Keratinocyte (primary cell): ENCODE results near the gene FAM120B. TPM values are rescaled to one million over a fixed set of nuclear protein-coding genes. Genes with fewer than 3 reads are reported as not detected.

Source experiments
- DNase-seq: peaks from one replicate; pipeline ENCODE4 v3.0.0-alpha.2; 2011; ENCODE audit warnings: low read depth, missing footprints, low spot score
- FAIRE-seq: peaks from 2 replicates; lab custom pipeline; 2011; peaks lifted over from hg19 to GRCh38; lab: Jason Lieb, UNC
- H2AFZ ChIP-seq: 2 replicates; pipeline ENCODE4 v1.6.0; 2012; ENCODE audit warnings: low read length, control low read depth, inconsistent platforms; ENCODE audit not compliant: control insufficient read depth
- H3K27ac ChIP-seq: 2 replicates; pipeline ENCODE4 v1.5.1; 2011; ENCODE audit warnings: low read length; ENCODE audit not compliant: control insufficient read depth, insufficient read depth
- H3K27me3 ChIP-seq: 3 replicates; pipeline ENCODE4 v1.6.0; 2011; ENCODE audit warnings: low read length; ENCODE audit not compliant: control insufficient read depth, insufficient read depth; ENCODE audit errors: extremely low read depth
- H3K36me3 ChIP-seq, 2 experiments: 2 replicates in 1 of 2; 3 replicates in 1 of 2; pipeline ENCODE4 v1.5.1; 2011; ENCODE audit warnings: low read length in 2 of 2, mild to moderate bottlenecking in 1 of 2; ENCODE audit not compliant: control insufficient read depth in 2 of 2, insufficient read depth in 2 of 2; ENCODE audit errors: extremely low read depth in 1 of 2
- H3K4me1 ChIP-seq: 3 replicates; pipeline ENCODE4 v1.5.1; 2011; ENCODE audit warnings: low read length; ENCODE audit not compliant: control insufficient read depth, insufficient read depth; ENCODE audit errors: extremely low read depth
- H3K4me2 ChIP-seq: 3 replicates; pipeline ENCODE4 v1.6.0; 2011; ENCODE audit warnings: low read depth, low read length; ENCODE audit not compliant: control insufficient read depth, insufficient read depth; ENCODE audit errors: extremely low read depth
- H3K4me3 ChIP-seq, 3 experiments: fragments of 200-600 bp in 1 of 3; sonication (generic) in 1 of 3; 2 replicates in 2 of 3; 3 replicates in 1 of 3; pipeline ENCODE4 v1.5.1; 2011 to 2016; ENCODE audit warnings: low read length in 3 of 3, mild to moderate bottlenecking in 3 of 3, control low read depth in 2 of 3, inconsistent platforms in 1 of 3, low read depth in 1 of 3, mixed read lengths in 1 of 3, mixed run types in 1 of 3, moderate library complexity in 1 of 3; ENCODE audit not compliant: control insufficient read depth in 2 of 3, insufficient read depth in 2 of 3; ENCODE audit errors: extremely low read depth in 1 of 3
- H3K79me2 ChIP-seq: 2 replicates; pipeline ENCODE4 v1.6.0; 2012; ENCODE audit warnings: low read length; ENCODE audit not compliant: control insufficient read depth, insufficient read depth
- H3K9ac ChIP-seq: 3 replicates; pipeline ENCODE4 v1.6.0; 2011; ENCODE audit warnings: low read length; ENCODE audit not compliant: control insufficient read depth, insufficient read depth; ENCODE audit errors: extremely low read depth
- H3K9me1 ChIP-seq: 3 replicates; pipeline ENCODE4 v1.6.0; 2011; ENCODE audit warnings: low read length; ENCODE audit not compliant: control insufficient read depth, insufficient read depth; ENCODE audit errors: extremely low read depth
- H3K9me3 ChIP-seq: 2 replicates; pipeline ENCODE4 v1.5.1; 2012; ENCODE audit warnings: low read depth, low read length; ENCODE audit not compliant: control insufficient read depth
- H4K20me1 ChIP-seq: 3 replicates; pipeline ENCODE4 v1.6.0; 2011; ENCODE audit warnings: low read length; ENCODE audit not compliant: control insufficient read depth, insufficient read depth; ENCODE audit errors: extremely low read depth
- EZH2 ChIP-seq: IDR thresholded peaks from one replicate; pipeline ENCODE4 v1.6.1; 2012; ENCODE audit warnings: inconsistent platforms, mild to moderate bottlenecking, low read length, moderate library complexity
- dilution Hi-C: fragments of 300-500 bp; cut with MboI; formaldehyde crosslinking; loops from one replicate; pipeline ENCODE4 v1.7.0; 2020; ENCODE audit warnings: low sequenced_read_pairs; ENCODE audit not compliant: extremely low pct_ligation_motif_present
- polyA plus RNA-seq, 5 experiments: library from polyadenylated mRNA; depleted of rRNA in 3 of 5; stranded (reverse) in 3 of 5; stranded (forward) in 1 of 5; unstranded in 1 of 5; fragments of >200 nt; gene quantifications; 1 replicate in 1 of 5; 2 replicates in 3 of 5; 3 replicates in 1 of 5; pipeline versions ENCODE4 v1.2.1 to v1.2.3, GENCODE V29; 2011 to 2012; ENCODE audit warnings: missing spikeins in 2 of 5, low read depth in 1 of 5, low replicate concordance in 1 of 5
- TF ChIP-seq, protein P1 (sequence below), 3 experiments: IDR thresholded peaks in 1 of 3; conservative IDR thresholded peaks in 1 of 3; optimal IDR thresholded peaks in 1 of 3; 2 replicates in 2 of 3; 3 replicates in 1 of 3; pipeline versions ENCODE3 to v1.5.1; 2011; ENCODE audit warnings: low read length in 3 of 3, mild to moderate bottlenecking in 3 of 3, moderate library complexity in 2 of 3, control low read depth in 1 of 3, inconsistent platforms in 1 of 3; ENCODE audit not compliant: insufficient read depth in 2 of 3; ENCODE audit errors: extremely low read depth in 1 of 3

Gene FAM120B
- polyA plus RNA-seq, 1 donor (not counting 4 experiments of a cell fraction or from before 2014, with no cell fraction given), result 17.4 TPM

- no peak for FAIRE-seq
- dilution Hi-C loops, result no loop called here
- TF ChIP-seq, protein P1, sequence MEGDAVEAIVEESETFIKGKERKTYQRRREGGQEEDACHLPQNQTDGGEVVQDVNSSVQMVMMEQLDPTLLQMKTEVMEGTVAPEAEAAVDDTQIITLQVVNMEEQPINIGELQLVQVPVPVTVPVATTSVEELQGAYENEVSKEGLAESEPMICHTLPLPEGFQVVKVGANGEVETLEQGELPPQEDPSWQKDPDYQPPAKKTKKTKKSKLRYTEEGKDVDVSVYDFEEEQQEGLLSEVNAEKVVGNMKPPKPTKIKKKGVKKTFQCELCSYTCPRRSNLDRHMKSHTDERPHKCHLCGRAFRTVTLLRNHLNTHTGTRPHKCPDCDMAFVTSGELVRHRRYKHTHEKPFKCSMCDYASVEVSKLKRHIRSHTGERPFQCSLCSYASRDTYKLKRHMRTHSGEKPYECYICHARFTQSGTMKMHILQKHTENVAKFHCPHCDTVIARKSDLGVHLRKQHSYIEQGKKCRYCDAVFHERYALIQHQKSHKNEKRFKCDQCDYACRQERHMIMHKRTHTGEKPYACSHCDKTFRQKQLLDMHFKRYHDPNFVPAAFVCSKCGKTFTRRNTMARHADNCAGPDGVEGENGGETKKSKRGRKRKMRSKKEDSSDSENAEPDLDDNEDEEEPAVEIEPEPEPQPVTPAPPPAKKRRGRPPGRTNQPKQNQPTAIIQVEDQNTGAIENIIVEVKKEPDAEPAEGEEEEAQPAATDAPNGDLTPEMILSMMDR (optimal IDR thresholded peaks at IDR 0.05 in 1 of 3, IDR thresholded peaks at IDR 0.05 in 1 of 3, conservative IDR thresholded peaks at IDR 0.05 in 1 of 3; ENCODE audit: extremely low read depth in 1 of 3, insufficient read depth in 2 of 3, low read length in 3 of 3), result no peak
- no peak for TF ChIP-seq EZH2
Observed at GRCh38 chr6:170268216-170269129, 38.1 kb upstream of the FAM120B start.

DNA sequence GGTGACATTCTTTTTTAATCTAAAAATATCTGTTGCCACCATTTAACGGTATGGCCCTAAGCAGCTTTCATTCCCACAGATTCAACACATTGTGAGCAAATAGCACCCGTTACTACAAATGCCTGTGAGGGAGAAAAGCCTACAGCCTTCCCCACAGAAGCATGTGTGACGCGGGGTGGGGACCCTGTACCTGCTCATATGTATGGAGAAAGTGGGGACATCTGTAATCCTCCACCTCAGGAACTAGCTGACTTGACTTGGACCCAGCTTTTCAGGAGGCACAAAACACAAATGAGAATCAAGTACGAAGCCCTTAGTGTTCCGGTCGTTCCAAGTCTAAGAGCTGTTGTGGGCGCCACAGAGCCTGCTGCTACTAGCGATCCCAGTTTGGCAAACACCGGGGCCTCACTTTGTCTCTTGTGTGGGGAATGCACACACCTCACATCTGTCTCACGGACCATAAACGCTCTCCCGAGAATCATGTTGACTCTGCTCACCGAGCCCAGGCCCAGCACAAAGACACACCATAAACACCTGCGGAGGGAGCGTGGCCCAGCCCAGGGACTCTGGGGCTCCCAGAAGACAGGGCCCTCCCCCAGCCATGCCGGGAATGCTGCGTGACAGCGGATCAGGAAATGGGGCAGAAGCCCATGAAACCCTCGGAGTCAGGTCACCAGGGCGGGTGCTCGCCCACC, 37.3 kb upstream of the FAM120B start:
- no peaks in the 10 kb centered on the region for H3K9me1 ChIP-seq
- H3K9ac ChIP-seq, result no peak overlapping the region
- peak overlapping the region; percentile 23 for H2AFZ ChIP-seq
- H3K9me3 ChIP-seq, result no peaks in the 10 kb centered on the region
- H4K20me1 ChIP-seq, result no peaks in the 10 kb centered on the region
- no peak for TF ChIP-seq EZH2
- H3K4me3 ChIP-seq, result no peak overlapping the region
- dilution Hi-C loops, result no loop called here
- H3K4me1 ChIP-seq, result no peaks in the 10 kb centered on the region
- peaks cover 1% of the 10 kb centered on the region for H3K27me3 ChIP-seq
- DNase-seq (no peak), FAIRE-seq (no peak)
- H3K36me3 ChIP-seq, result no peaks in the 10 kb centered on the region
- no peak overlapping the region for H3K4me2 ChIP-seq
- no peaks in the 10 kb centered on the region for H3K79me2 ChIP-seq
- no peak overlapping the region for H3K27ac ChIP-seq

More at GRCh38 chr6:170268216-170269129, 38.1 kb upstream of the FAM120B start:
- DNase-seq, result no peak
- no peaks in the 10 kb centered on the region for H3K79me2 ChIP-seq
- no peak overlapping the region for H2AFZ ChIP-seq
- no peaks in the 10 kb centered on the region for H3K27me3 ChIP-seq
- no peak overlapping the region for H3K27ac ChIP-seq
- no peak overlapping the region for H3K9ac ChIP-seq
- no peak overlapping the region for H3K4me2 ChIP-seq
- no peaks in the 10 kb centered on the region for H3K9me3 ChIP-seq
- no peaks in the 10 kb centered on the region for H4K20me1 ChIP-seq
- H3K9me1 ChIP-seq, result no peaks in the 10 kb centered on the region
- H3K36me3 ChIP-seq, result no peaks in the 10 kb centered on the region
- no peak overlapping the region for H3K4me3 ChIP-seq
- H3K4me1 ChIP-seq, result no peaks in the 10 kb centered on the region
